HG02885 (cell line): ENCODE results near the gene DCP1A.

Experiments used
- ATAC-seq: cut with Tn5 transposase; IDR thresholded peaks from one replicate; pipeline ENCODE4 v1.9.1; 2021; ENCODE audit warnings: mild to moderate bottlenecking; ENCODE audit not compliant: unreplicated experiment, poor library complexity

DCP1A gene

DNA sequence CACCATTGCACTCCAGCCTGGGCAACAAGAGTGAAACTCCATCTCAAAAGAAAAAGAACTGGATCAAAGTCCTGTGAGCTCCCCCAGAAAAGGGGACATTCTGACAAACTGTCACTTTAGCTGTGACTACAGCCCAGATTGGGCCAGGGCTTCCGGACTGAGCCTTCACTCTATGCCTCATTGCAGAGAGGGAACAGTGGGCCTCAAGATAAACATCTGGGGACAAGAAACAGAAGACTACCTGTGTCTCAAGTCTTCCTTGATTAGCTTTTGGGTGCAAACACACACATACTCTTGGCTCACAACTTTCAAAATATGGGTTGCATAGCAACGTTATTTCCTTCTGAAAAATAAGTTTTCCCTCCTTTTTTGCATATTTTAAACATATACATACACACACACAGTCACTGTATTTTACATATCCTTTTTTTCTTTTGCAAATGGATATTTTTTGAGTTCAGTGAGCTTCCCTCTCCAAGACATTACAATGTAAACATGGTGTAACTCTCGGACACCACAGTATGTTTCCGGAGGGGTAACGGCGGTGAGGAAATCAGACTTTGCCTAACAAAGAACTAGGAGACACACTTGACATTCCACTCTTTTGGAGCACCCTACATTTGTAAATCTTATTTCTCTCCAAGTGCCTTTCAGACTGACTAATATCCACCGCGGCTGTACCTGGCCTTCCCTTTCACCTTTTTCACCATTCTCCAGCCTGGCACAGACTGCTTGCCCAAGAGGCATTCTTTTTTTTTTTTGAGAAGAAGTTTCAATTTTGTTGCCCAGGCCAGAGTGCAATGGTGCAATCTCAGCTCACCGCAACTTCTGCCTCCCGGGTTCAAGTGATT lies 95.0 kb downstream of the DCP1A start:
- ATAC-seq = no peak

DNA sequence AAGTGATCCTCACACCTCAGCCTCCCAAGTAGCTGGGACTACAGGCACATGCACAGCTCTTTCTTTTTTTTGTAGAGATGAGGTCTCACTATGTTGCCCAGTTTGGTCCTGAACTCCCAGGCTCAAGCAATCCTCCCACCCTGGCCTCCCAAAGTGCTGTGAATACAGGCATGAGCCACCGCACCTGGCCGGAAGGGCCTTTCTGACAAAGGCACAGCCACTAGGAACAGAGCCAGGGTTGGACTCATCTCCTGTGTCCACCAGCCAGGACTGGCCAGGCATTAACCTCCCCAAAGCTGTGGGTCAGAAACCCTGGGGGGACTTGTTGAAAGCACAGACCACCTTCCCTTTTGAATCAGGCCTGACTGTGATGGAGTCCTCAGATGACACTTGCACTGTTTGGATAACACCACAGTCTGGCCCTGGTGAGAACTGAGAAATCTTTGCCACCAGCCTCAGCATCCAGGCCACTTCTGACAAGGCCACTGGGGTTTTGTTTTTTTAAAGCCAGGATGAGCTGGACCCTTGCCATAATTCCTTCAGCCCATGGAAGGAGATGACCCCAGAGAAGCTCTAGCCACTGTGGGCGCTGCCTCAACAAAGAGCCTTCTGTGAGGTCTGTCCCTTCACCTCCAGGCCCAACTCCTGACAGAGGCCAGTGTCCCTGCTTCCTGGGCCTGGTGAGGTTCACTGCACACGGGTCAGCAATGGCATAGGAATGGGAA lies 96.3 kb downstream of the DCP1A start:
- no peak for ATAC-seq

DNA sequence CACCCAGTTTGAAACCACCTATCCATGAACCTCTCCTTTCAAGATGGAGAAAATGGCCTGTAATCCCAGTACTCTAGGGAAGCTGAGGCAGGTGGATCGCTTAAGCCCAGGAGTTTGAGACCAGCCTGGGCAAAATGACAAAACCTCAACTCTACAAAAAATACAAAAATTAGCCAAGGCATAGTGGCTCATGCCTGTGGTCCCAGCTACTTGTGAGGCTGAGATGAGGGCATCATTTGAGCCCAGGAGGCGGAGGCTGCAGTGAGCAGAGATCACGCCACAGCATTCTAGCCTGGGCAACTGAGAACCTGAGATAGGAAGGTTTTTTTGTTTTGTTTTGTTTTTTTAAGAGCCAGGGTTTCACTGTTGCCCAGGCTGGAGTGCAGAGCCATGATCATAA lies 96.9 kb downstream of the DCP1A start:
- ATAC-seq = no peak

DNA sequence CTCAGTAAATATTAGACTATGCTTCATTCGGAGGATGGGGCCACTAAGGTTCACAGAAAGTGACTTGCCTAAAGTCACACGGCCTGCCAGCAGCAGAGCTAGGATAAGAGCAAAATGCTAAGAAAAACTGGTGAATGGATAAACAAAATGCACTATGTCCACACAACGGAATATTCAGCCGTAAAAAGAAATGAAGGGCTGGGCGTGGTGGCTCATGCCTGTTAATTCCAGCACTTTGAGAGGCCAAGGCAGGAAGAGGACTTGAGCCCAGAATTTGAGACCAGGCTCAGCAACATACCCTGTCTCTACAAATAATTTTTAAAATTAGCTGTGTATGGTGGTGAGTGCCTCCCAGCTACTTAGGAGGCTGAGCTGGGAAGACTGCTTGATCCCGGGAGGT lies 99.2 kb downstream of the DCP1A start:
- ATAC-seq = no peak

DNA sequence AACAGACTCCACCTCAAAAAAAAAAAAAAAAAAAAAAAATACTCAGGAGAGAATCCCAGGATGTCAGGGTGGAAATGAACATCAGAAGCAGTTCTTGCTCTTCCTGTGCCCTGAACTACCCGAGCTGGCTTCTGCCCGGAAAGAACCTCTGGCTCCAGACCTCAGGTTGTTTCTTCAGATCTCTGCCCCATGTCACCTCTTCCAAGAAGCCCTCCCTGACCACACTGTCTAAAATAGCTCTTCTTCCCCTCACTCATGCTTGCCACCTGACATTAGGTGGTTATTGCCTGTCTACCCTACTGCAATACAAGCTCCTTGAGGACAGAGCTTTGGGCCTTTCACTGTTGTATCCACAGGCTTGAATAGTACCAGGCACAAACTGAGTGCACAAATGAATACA lies 99.7 kb downstream of the DCP1A start:
- ATAC-seq = no peak

DNA sequence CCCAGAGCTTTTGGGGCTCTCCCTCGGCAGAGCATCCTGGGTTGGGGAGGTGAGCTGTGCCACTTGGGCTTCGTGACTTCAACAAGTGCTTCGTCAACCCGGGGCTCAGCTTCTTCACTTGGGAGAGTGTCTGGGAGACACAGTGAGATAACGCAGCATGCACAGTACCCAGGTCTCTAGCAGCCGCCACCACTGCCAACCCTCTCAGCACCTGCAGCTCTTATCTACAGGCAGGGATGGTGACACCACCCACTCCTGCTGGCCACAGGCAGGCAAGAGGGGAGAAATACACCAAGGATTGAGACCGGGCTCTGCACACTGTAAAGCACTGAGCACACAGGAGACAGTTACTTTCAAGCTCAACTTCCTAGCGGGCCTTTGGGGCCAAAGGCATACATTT lies 103.1 kb downstream of the DCP1A start:
- ATAC-seq = no peak

GRCh38 chr3:53243785-53244184 lies 103.6 kb downstream of the DCP1A start:
- ATAC-seq = no peak

- no peak for ATAC-seq
Measured at GRCh38 chr3:53243165-53243564, 104.2 kb downstream of the DCP1A start.

DNA sequence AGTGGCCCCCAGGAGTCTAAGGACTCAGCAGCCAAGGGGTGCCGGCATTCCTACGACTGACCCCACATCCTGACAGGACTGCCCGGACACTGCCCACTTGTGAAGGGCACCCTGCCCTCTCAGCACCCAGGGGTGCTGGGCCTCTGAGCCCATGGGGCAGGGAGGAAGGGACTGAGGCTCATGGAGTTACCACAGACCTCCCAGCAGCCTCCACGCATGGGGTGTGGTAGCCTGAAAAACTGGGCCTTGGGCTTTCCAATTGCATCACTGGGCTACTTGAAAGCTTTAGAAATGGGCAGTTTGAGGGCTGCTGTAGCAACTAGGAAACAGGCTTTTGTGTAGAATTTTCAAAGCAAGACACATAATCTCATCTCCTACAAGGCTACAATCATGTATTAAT lies 104.7 kb downstream of the DCP1A start:
- no peak for ATAC-seq

- no peak for ATAC-seq
Measured at GRCh38 chr3:53242155-53242554, 105.2 kb downstream of the DCP1A start.

DNA sequence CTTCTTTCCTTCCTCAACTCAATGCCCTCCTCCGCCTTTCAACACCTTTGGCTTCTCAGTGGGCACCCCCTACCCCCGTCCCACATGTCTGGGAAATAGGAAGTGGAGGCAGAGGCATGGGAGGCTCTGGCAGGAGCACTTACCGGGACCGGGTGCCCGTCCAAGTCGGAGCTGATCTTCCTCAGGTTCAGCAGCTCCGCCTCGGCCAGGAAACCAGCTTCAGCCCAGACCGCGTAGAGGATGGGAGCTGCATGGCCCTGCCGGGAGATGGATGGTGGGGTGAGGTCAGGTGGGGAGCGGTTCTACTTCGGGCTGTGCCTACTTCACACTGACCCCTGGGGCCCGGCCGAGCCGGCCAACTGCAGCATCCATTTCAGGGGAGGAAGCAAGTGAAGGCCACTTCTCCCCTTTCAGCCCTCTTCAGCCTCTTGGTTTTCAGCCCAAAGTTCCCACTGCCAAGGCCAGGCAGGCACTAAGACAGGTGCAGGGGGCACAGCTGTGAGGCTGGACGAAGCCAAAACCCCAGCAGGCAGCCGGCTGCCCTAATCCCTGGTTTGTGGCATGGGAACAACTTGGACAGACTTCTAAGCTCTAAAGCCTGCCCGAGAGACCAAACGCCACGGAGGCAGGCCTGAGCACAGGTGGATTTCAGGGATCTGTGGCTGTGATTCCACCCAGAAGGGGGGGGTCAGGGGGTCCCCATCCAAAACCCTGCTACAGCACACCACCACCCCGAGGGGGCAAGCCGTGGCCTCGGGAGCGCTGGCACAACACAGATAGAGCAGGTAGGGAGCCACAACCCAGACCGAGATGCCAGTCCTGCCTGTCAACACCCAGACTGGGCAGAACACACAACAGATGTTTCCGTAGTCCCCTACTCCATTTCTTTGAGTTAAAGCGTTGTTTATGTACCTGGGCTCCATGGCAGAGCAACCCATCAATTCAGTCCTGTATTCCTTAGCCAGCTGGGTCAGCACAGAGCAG lies 106.1 kb downstream of the DCP1A start:
- no peak for ATAC-seq

- ATAC-seq = no peak
Measured at GRCh38 chr3:53239800-53240199, 107.5 kb downstream of the DCP1A start.

DNA sequence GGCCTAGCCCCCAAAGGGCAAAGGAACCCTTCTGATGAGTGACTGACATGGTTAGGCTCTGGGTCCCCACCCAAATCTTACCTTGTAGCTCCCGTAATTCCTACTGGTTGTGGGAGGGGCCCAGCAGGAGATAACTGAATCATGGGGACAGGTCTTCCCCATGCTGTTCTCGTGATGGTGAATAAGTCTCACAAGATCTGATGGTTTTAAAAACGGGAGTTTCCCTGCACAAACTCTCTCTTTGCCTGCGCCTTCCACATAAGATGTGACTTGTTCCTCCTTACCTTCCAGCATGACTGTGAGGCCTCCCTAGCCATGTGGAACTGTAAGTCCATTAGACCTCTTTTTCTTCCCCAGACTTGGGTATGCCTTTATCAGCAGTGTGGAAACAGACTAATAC lies 108.5 kb downstream of the DCP1A start:
- ATAC-seq = no peak

DNA sequence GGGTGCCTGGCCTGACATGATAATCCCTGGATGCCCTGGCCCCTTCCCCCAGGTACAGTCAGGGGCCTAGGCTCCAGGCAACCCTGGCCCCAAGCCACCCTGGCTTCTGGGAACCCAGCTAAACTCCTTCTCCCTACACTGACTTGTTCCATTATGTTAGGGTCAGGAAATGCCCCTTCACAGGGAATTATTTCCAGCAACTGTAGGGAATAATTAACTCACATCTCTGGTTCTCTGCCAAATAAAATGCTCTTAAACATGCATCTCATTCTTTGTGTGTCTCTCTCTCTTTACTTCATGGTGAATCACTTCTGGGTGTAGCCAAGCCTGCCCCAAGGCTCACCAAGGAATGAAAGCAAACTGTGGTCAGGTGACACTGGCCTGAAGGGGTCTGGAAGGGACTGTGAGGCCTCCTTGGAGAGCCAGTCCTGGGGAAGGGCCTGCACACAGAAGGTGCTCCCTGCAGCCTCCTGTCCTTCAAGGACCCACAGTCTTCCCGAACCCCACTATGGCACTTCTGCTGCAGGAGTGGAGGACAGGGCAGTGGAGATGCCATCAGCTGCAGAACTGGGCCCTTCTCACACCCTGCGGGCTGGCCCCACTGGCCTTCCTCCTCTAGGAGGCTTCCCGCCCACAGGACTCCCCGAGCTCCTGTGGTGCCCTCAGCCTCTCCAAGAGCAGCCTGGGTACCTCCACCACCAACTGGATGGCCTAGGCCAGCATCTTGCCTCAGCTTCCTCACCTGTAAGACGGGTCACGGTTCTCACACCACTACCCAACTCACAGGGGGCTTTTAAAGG lies 109.1 kb downstream of the DCP1A start:
- ATAC-seq = no peak

DNA sequence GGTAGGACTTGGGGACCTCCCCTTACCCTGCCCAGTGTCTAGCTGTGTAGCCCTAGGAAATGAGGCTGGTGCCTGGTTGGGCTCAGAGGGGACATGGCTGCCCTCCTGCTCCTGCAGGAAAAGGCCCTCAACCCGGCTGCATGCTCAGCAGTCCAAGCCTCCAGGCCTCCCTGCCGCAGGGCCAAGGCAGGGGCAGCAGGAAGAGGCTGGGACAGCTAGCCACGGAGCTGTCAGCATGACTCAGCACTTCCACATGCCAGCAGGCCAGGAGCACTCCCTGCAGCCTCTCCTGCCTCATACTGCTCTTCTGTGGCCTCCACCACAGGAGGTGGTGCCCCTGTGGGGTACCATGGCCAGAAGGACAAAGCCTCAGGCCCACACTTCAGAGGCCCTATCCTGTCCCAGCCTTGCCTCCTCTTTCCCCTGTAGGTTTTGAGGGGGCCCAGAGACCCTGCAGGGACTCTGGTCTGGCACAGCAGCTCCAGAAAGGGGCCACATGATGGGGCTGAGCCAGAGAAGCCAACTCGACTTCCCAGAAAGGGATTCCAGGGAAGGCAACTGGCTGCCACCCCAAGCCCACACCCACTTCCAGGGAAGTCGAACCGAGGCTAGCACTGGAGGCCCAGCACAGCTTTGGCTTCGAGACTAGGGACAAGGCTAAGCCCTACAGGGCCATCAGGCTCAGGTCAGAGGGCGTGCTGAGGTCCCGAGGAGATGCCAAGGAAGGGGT lies 111.1 kb downstream of the DCP1A start:
- no peak for ATAC-seq

DNA sequence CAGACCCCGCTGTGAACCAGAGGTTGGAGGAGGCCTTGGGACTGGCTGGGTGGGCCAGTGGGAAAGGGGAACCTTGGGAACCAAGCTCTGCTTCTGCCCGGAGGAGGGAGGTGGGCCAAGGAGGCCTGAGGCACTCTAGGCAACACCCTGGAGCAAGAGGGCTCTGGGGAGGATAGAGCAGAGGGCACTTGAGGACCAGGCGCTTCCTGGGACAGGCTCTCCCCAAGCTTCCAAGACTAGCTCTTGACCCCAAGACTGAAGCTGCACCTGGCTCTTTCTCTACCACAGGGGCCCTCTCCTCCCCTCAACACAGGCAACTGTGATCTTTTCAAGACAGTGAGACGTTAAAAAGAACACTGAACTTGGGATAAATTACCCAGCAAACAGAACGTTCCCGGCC lies 111.8 kb downstream of the DCP1A start:
- no peak for ATAC-seq

GRCh38 chr3:53234841-53235232 lies 112.5 kb downstream of the DCP1A start:
- no peak for ATAC-seq

GRCh38 chr3:53234130-53234840 lies 113.1 kb downstream of the DCP1A start:
- no peak for ATAC-seq
